ENCODE results near the gene TRAPPC6A.

- TF ChIP-seq, protein P1, sequence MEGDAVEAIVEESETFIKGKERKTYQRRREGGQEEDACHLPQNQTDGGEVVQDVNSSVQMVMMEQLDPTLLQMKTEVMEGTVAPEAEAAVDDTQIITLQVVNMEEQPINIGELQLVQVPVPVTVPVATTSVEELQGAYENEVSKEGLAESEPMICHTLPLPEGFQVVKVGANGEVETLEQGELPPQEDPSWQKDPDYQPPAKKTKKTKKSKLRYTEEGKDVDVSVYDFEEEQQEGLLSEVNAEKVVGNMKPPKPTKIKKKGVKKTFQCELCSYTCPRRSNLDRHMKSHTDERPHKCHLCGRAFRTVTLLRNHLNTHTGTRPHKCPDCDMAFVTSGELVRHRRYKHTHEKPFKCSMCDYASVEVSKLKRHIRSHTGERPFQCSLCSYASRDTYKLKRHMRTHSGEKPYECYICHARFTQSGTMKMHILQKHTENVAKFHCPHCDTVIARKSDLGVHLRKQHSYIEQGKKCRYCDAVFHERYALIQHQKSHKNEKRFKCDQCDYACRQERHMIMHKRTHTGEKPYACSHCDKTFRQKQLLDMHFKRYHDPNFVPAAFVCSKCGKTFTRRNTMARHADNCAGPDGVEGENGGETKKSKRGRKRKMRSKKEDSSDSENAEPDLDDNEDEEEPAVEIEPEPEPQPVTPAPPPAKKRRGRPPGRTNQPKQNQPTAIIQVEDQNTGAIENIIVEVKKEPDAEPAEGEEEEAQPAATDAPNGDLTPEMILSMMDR (IDR thresholded peaks at IDR 0.05), result no peak
- TF ChIP-seq EZH2 (IDR thresholded peaks at IDR 0.05; ENCODE audit: borderline replicate concordance, insufficient read depth, low read depth, low read length, poor library complexity, severe bottlenecking), result no peak
Observed at GRCh38 chr19:45113628-45114027, 64.4 kb downstream of the TRAPPC6A start.
